RCC 7860 (cell line): ENCODE results near the gene OXSR1.
"Not testable (repeated sequence)": the region's sequence is repeated elsewhere in the genome, so short reads cannot be mapped to it uniquely, and the experiment has no call there.

Experiments used
- DNase-seq: peaks from one replicate; pipeline ENCODE4 v3.0.0-alpha.2; 2015; ENCODE audit warnings: low spot score
- FAIRE-seq: peaks from 2 replicates; lab custom pipeline; 2012; peaks lifted over from hg19 to GRCh38; lab: Jason Lieb, UNC

The OXSR1 gene

GRCh38 chr3:38127611-38128302, 37.6 kb upstream of the OXSR1 start:
- DNase-seq: no peak
- no peak for FAIRE-seq

GRCh38 chr3:38128303-38128655, 37.1 kb upstream of the OXSR1 start:
- FAIRE-seq (no peak), DNase-seq (no peak)

- DNase-seq: no peak
- FAIRE-seq: no peak
Measured at GRCh38 chr3:38129058-38129457, 36.3 kb upstream of the OXSR1 start.

- DNase-seq (no peak), FAIRE-seq (no peak)
Measured at GRCh38 chr3:38130631-38131065, 34.7 kb upstream of the OXSR1 start.

GRCh38 chr3:38131621-38132369, 33.5 kb upstream of the OXSR1 start:
- no peak for FAIRE-seq
- no peak for DNase-seq

GRCh38 chr3:38133209-38133556, 32.2 kb upstream of the OXSR1 start:
- no peak for FAIRE-seq
- DNase-seq: no peak

GRCh38 chr3:38133557-38134405, 31.6 kb upstream of the OXSR1 start:
- no peak for FAIRE-seq
- no peak for DNase-seq

- FAIRE-seq, DNase-seq: not testable (repeated sequence)
Measured at GRCh38 chr3:38134517-38135143, 30.7 kb upstream of the OXSR1 start.

- not testable (repeated sequence) for FAIRE-seq, DNase-seq
Measured at GRCh38 chr3:38135621-38136277, 29.6 kb upstream of the OXSR1 start.

GRCh38 chr3:38136393-38136776, 29.0 kb upstream of the OXSR1 start:
- DNase-seq (no peak), FAIRE-seq (no peak)

- DNase-seq: peak; percentile 94
- FAIRE-seq: peak; percentile 89
Measured at GRCh38 chr3:38136777-38137614, 28.3 kb upstream of the OXSR1 start, which contains the start of gene ACAA1. ACAA1 (minus strand) TSS chr3:38137127; CDS start chr3:38137035, 92 bp downstream.

GRCh38 chr3:38137615-38138348, 27.6 kb upstream of the OXSR1 start:
- no peak for FAIRE-seq

GRCh38 chr3:38138349-38139190, 26.8 kb upstream of the OXSR1 start, which contains the start of gene MYD88:
MYD88 (plus strand) TSS chr3:38138661; CDS start chr3:38138701, 40 bp downstream.
- FAIRE-seq (no peak), DNase-seq (peak; percentile 59)

More at GRCh38 chr3:38137615-38138348, 27.6 kb upstream of the OXSR1 start:
- no peak for DNase-seq

- FAIRE-seq: no peak
- DNase-seq: no peak
Measured at GRCh38 chr3:38139191-38139590, 26.1 kb upstream of the OXSR1 start.

GRCh38 chr3:38139652-38140051, 25.7 kb upstream of the OXSR1 start:
- DNase-seq (no peak), FAIRE-seq (no peak)

- DNase-seq (no peak), FAIRE-seq (no peak)
Measured at GRCh38 chr3:38140326-38141172, 24.8 kb upstream of the OXSR1 start.
